Hepatocyte (in vitro differentiated cells): Measurements from ENCODE around the gene NPC2.

Source experiments
- CTCF ChIP-seq: fragments of 200-600 bp; sonication (generic); IDR thresholded peaks from 2 replicates; pipeline ENCODE4 v1.5.1; 2016; ENCODE audit warnings: antibody characterized with exemption, mild to moderate bottlenecking; ENCODE audit not compliant: poor library complexity
- EZH2 ChIP-seq: fragments of 200-600 bp; sonication (generic); IDR thresholded peaks from 2 replicates; pipeline ENCODE4 v1.6.1; 2016; ENCODE audit warnings: antibody characterized with exemption, mild to moderate bottlenecking, borderline replicate concordance
- EZH2phosphoT487 ChIP-seq: fragments of 200-600 bp; sonication (generic); IDR thresholded peaks from one replicate; pipeline ENCODE4 v1.6.1; 2018; ENCODE audit warnings: antibody characterized with exemption, mild to moderate bottlenecking, low read depth, moderate library complexity; ENCODE audit not compliant: unreplicated experiment, severe bottlenecking

- no peak for TF ChIP-seq CTCF
- no peak for TF ChIP-seq EZH2
- TF ChIP-seq EZH2phosphoT487 = no peak
These were observed 29.6 kb upstream of the NPC2 start for GRCh38 chr14:74522740-74523139.
